Coronary artery (tissue), 2 donors: Measurements from ENCODE around the gene RBFOX2.

Source experiments
- DNase-seq: peaks from one replicate; pipeline ENCODE4 v3.0.0-alpha.2; 2017; ENCODE audit warnings: low spot score
- H3K27ac ChIP-seq, 2 donors: fragments of 200-600 bp; sonication (generic); one replicate each; pipeline ENCODE4 v1.5.1; 2016 to 2019
- H3K4me3 ChIP-seq: fragments of 200-600 bp; sonication (generic); 2 replicates; pipeline ENCODE4 v1.5.1; 2016; ENCODE audit warnings: mild to moderate bottlenecking, moderate library complexity
- CTCF ChIP-seq: fragments of 200-600 bp; sonication (generic); IDR thresholded peaks from one replicate; pipeline ENCODE4 v1.5.1; 2019; ENCODE audit warnings: antibody characterized with exemption

RBFOX2 gene

GRCh38 chr22:36042240-36042639, 13.6 kb upstream of the RBFOX2 start:
- Histone ChIP-seq H3K4me3 (no peak overlapping the region), H3K27ac (no peak overlapping the region)
- DNase-seq: no peak
- no peak for TF ChIP-seq CTCF

GRCh38 chr22:36039125-36039524, 10.5 kb upstream of the RBFOX2 start:
- Histone ChIP-seq H3K27ac (no peak overlapping the region), H3K4me3 (no peak overlapping the region)
- no peak for DNase-seq
- no peak for TF ChIP-seq CTCF

- Histone ChIP-seq H3K4me3 (no peak overlapping the region), H3K27ac (no peak overlapping the region)
- TF ChIP-seq CTCF: no peak
- no peak for DNase-seq
These were observed 8.6 kb upstream of the RBFOX2 start for GRCh38 chr22:36037102-36037758.

- no peak overlapping the region for H3K27ac ChIP-seq
- no peak for TF ChIP-seq CTCF
- DNase-seq: no peak
- no peak overlapping the region for H3K4me3 ChIP-seq
These were observed 7.6 kb upstream of the RBFOX2 start for GRCh38 chr22:36036167-36036624.

- no peak for DNase-seq
- no peak for TF ChIP-seq CTCF
- no peak overlapping the region for H3K4me3 ChIP-seq
- H3K27ac ChIP-seq: no peak overlapping the region
These were observed 4.0 kb upstream of the RBFOX2 start for GRCh38 chr22:36032611-36033010.

GRCh38 chr22:36029406-36029755, 757 bp upstream of the RBFOX2 start:
- no peak for TF ChIP-seq CTCF
- peak overlapping the region; percentile 84 for H3K4me3 ChIP-seq

GRCh38 chr22:36027935-36028645, 534 bp downstream of the RBFOX2 start:
- TF ChIP-seq CTCF: no peak
- Histone ChIP-seq H3K27ac (peak overlapping the region; percentile 92 to 96), H3K4me3 (peak overlapping the region; percentile 84)
- DNase-seq: peak; percentile 76

More at GRCh38 chr22:36029406-36029755, 757 bp upstream of the RBFOX2 start:
- H3K27ac ChIP-seq: peak overlapping the region; percentile 70 to 92
- DNase-seq: no peak
